OCI-LY3 (cell line): ENCODE measurements around the gene ADGRV1.
"Not testable (repeated sequence)": the region's sequence is repeated elsewhere in the genome, so short reads cannot be mapped to it uniquely, and the experiment has no call there.

Source experiments
- H2AFZ ChIP-seq: fragments of 200-600, 300-600 bp; shearing (Covaris generic); 2 replicates; pipeline ENCODE4 v1.6.0; 2014; ENCODE audit warnings: antibody characterized with exemption, low read depth, low read length
- H3K27ac ChIP-seq: fragments of 200-600, 300-600 bp; sonication (generic); 2 replicates; pipeline ENCODE4 v1.5.1; 2014; ENCODE audit warnings: mild to moderate bottlenecking, low read length, moderate library complexity, mixed read lengths
- H3K27me3 ChIP-seq: fragments of 200-600, 300-600 bp; sonication (generic); 2 replicates; pipeline ENCODE4 v1.6.1; 2014; ENCODE audit warnings: low read depth, low read length, mixed read lengths
- H3K36me3 ChIP-seq: fragments of 200-600, 300-600 bp; sonication (generic); replicated peaks from 2 replicates; pipeline ENCODE3; 2014; ENCODE audit warnings: low read depth, low read length, mixed read lengths
- H3K4me1 ChIP-seq: fragments of 300-600, 200-600 bp; sonication (generic); 2 replicates; pipeline ENCODE4 v1.6.1; 2014; ENCODE audit warnings: low read length, mixed read lengths
- H3K4me2 ChIP-seq: fragments of 200-600, 300-600 bp; sonication (generic); 2 replicates; pipeline ENCODE4 v1.6.1; 2014; ENCODE audit warnings: low read length, mixed read lengths
- H3K4me3 ChIP-seq: fragments of 300-600, 200-600 bp; sonication (generic); 2 replicates; pipeline ENCODE4 v1.5.1; 2014; ENCODE audit warnings: antibody characterized with exemption, mild to moderate bottlenecking, low read length, moderate library complexity
- H3K79me2 ChIP-seq: fragments of 300-600, 200-600 bp; shearing (Covaris generic); 2 replicates; pipeline ENCODE4 v1.6.1; 2014; ENCODE audit warnings: mild to moderate bottlenecking, low read length, mixed read lengths
- H3K9ac ChIP-seq: fragments of 300-600, 200-600 bp; shearing (Covaris generic); 2 replicates; pipeline ENCODE4 v1.6.0; 2014; ENCODE audit warnings: mild to moderate bottlenecking, low read length, moderate library complexity
- H3K9me3 ChIP-seq: fragments of 200-600, 300-600 bp; shearing (Covaris generic); 2 replicates; pipeline ENCODE4 v1.6.1; 2014; ENCODE audit warnings: low read length, mixed read lengths; ENCODE audit not compliant: insufficient read depth
- H4K20me1 ChIP-seq: fragments of 200-600, 300-600 bp; sonication (generic); 2 replicates; pipeline ENCODE4 v1.6.1; 2016; ENCODE audit warnings: low read length, mixed read lengths; ENCODE audit not compliant: insufficient read depth
- CTCF ChIP-seq: fragments of 200-600, 300-600 bp; sonication (generic); IDR thresholded peaks from 2 replicates; pipeline ENCODE4 v1.5.1; 2014; ENCODE audit warnings: antibody characterized with exemption, low read length, low read depth
- EZH2phosphoT487 ChIP-seq: fragments of 200-600 bp; shearing (Covaris generic); IDR thresholded peaks from 2 replicates; pipeline ENCODE4 v1.6.1; 2018; ENCODE audit warnings: antibody characterized with exemption, mixed run types, low read depth

The ADGRV1 gene

GRCh38 chr5:90618071-90618470, 59.5 kb downstream of the ADGRV1 start:
- H3K27me3 ChIP-seq, result no peaks in the 10 kb centered on the region
- H3K9ac ChIP-seq, result no peak overlapping the region
- H4K20me1 ChIP-seq, result no peaks in the 10 kb centered on the region
- no peak overlapping the region for H3K27ac ChIP-seq
- H3K36me3 ChIP-seq, result no peaks in the 10 kb centered on the region
- no peaks in the 10 kb centered on the region for H3K9me3 ChIP-seq
- H3K4me2 ChIP-seq, result no peak overlapping the region
- H2AFZ ChIP-seq, result no peak overlapping the region
- peaks cover 7% of the 10 kb centered on the region for H3K4me1 ChIP-seq
- no peak overlapping the region for H3K4me3 ChIP-seq
- no peaks in the 10 kb centered on the region for H3K79me2 ChIP-seq
- TF ChIP-seq CTCF (no peak), EZH2phosphoT487 (no peak)

- not testable (repeated sequence) for H3K9me3 ChIP-seq, H3K27ac ChIP-seq, H4K20me1 ChIP-seq, H3K4me1 ChIP-seq, H3K36me3 ChIP-seq, H3K27me3 ChIP-seq, H3K4me2 ChIP-seq, H3K4me3 ChIP-seq, H2AFZ ChIP-seq, H3K79me2 ChIP-seq, H3K9ac ChIP-seq
These were observed 61.2 kb downstream of the ADGRV1 start for GRCh38 chr5:90619762-90620161.

- Histone ChIP-seq H3K4me3 (no peak overlapping the region), H3K9me3 (no peaks in the 10 kb centered on the region), H3K36me3 (no peaks in the 10 kb centered on the region), H2AFZ (no peak overlapping the region), H3K27ac (no peak overlapping the region), H4K20me1 (no peaks in the 10 kb centered on the region), H3K79me2 (no peaks in the 10 kb centered on the region), H3K4me2 (no peak overlapping the region), H3K27me3 (no peaks in the 10 kb centered on the region), H3K4me1 (no peaks in the 10 kb centered on the region), H3K9ac (no peak overlapping the region)
- TF ChIP-seq CTCF (no peak), EZH2phosphoT487 (no peak)
These were observed 63.3 kb downstream of the ADGRV1 start for GRCh38 chr5:90621848-90622247.

GRCh38 chr5:90626493-90626892, 67.9 kb downstream of the ADGRV1 start:
- no peaks in the 10 kb centered on the region for H3K79me2 ChIP-seq
- H3K9me3 ChIP-seq, result no peaks in the 10 kb centered on the region
- H2AFZ ChIP-seq, result no peak overlapping the region
- H3K27ac ChIP-seq, result no peak overlapping the region
- H4K20me1 ChIP-seq, result no peaks in the 10 kb centered on the region
- no peak overlapping the region for H3K4me3 ChIP-seq
- H3K27me3 ChIP-seq, result peaks cover 4% of the 10 kb centered on the region; the same call in 1 of the 2 replicates
- no peak overlapping the region for H3K9ac ChIP-seq
- TF ChIP-seq CTCF (no peak), EZH2phosphoT487 (no peak)
- no peak overlapping the region for H3K4me2 ChIP-seq
- H3K36me3 ChIP-seq, result no peaks in the 10 kb centered on the region
- H3K4me1 ChIP-seq, result no peaks in the 10 kb centered on the region

- TF ChIP-seq EZH2phosphoT487, result no peak
- TF ChIP-seq CTCF, result no peak
- H3K27me3 ChIP-seq, result peaks cover 4% of the 10 kb centered on the region; the same call in 1 of the 2 replicates
- H3K79me2 ChIP-seq, result no peaks in the 10 kb centered on the region
- no peaks in the 10 kb centered on the region for H4K20me1 ChIP-seq
- H3K4me1 ChIP-seq, result no peaks in the 10 kb centered on the region
- no peak overlapping the region for H3K27ac ChIP-seq
- H3K36me3 ChIP-seq, result no peaks in the 10 kb centered on the region
- no peak overlapping the region for H3K4me2 ChIP-seq
- no peak overlapping the region for H3K4me3 ChIP-seq
- H2AFZ ChIP-seq, result no peak overlapping the region
- no peak overlapping the region for H3K9ac ChIP-seq
- H3K9me3 ChIP-seq, result no peaks in the 10 kb centered on the region
These were observed 69.9 kb downstream of the ADGRV1 start for GRCh38 chr5:90628492-90628891.
